ENCODE data around the gene TMPRSS4. TPM values are rescaled to one million over a fixed set of nuclear protein-coding genes. Genes with fewer than 3 reads are reported as not detected.

Gene TMPRSS4
- total RNA-seq, 1 experiment from 2014 or later, result not detected

GRCh38 chr11:118153976-118154375, 77.1 kb downstream of the TMPRSS4 start:
- no peak for DNase-seq (ENCODE audit: low read depth)

DNA sequence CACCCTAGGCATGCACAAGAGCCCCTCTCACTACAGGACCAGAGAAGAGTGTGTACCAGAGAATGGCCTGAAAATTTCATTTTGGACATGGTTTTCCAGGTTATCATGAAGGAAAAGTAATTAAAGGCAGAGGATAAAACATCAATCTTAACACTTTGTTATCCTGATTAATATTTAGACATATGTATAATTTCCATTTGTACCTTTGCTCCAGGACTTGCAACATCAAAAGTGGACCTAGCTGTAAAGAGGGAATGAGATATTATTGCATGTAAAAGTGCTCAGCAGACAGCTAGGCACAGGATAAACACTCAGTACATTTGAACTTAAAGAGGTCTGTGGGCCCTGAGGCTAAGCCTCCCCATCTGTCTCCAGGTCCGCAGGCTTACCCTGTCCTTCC, 77.8 kb downstream of the TMPRSS4 start:
- no peak for DNase-seq (ENCODE audit: low read depth)

DNA sequence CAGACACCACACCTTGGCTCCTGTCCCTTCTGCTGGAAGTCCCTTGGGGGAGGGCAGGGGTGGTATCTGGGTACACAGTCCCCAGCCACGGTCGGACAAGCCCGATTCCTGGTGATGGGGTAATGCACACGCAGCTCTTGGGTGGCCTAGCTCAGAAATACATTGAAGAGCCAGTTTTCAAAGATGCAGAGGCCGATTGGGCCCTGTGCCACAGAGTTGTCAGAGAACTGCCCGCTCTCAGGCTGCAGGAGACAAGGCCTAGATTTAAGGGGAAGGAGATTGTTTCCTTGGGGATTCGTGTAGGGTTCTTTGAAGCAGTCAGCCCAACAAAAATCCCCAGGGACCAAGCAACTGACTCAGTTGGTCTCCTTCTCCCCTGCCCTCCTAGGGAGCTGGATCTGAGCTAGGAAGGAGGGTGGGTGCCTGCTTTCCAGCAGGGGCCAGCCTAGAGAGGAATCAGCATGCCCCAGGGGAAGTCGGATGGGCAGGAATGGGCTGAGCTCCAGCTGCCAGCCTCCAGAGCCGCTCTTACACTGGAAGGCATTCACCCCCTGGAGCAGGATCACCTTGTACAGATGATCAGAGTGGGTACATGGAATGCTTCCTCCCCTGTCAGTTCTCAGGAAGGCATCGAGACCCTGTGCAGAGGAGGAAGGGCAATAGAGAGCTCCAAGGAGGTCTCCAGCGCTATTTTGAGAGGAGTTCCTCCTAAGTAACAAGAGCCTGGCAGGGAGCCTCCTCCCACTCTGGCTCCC, 79.1 kb downstream of the TMPRSS4 start:
- DNase-seq (ENCODE audit: low read depth), result no peak

DNA sequence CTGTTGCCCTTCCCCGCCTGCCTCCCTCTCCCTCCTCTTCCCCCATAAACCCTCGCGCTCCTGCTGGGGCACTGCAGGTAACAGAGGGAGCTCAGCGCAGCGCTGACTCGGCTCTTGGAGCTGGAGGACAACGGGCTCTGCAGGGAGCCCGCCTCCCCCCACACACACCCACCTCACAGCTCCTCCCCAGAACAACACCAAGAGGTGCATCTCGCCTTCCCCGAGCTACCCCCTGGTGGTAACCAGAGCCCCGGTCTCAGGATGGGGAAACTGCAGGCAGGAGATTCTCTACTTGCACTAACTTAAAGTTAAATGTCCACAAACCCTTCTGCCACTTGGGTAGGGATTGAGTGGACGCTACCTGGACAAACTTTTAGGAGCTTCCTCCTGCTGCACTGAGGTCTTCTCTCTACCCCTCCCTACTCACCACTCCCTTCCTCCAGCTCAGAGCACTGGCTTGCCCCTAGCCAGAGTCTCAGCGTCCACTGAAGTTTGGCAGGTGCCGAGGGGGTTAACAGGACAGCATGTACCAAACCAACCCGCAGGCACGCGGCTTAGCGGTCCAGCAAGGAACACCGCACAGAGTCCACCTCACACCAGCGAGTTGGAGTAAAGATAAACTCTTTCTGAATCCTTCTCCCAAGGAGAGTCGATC, 79.8 kb downstream of the TMPRSS4 start:
- DNase-seq (ENCODE audit: low read depth), result no peak

GRCh38 chr11:118157186-118157895, 80.5 kb downstream of the TMPRSS4 start:
- no peak for DNase-seq (ENCODE audit: low read depth)

GRCh38 chr11:118161786-118162185, 84.9 kb downstream of the TMPRSS4 start:
- DNase-seq (ENCODE audit: low read depth), result no peak

- DNase-seq (ENCODE audit: low read depth), result no peak
These were observed 86.0 kb downstream of the TMPRSS4 start for GRCh38 chr11:118162846-118163245.

- DNase-seq (ENCODE audit: low read depth), result no peak
These were observed 86.6 kb downstream of the TMPRSS4 start for GRCh38 chr11:118163494-118163893.

DNA sequence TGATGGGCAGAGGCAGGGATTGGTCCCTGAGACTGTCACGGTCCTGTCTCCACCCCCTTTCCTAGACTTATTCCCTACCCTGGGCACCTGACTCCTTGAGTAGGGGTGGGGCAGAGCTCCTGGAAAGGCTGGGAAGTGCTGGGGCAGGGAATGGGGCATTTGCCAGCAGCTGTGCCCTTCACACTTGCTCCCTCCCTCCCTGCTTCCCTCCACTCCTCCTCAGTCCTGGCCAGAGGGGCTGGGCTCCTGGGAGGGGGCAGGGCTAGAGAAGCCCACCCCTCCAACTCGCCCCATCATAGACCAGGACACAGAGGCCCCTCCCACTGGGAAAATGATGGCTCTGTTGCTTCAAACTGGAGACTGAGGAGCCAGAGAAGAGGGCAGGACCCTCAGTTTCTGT, 88.0 kb downstream of the TMPRSS4 start:
- no peak for DNase-seq (ENCODE audit: low read depth)

DNA sequence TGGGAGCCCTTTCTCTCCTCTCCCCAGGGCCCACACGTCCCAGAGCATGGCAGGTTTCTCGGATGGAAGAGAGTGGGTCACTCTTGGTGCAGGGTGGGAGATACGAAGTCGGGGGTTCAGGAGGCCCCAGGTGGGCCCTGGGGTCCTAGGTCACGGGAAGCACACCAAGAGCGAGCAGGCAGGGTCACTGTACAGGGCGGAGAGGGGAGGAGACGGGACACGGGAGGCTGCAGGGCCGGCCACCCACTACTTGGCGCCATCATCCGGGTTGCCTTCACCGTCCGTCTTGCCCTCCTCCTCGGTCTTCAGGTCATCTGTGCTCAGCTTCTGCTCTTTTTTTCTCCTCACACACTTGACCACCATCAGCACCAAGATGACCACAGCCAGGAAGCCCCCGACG, 89.8 kb downstream of the TMPRSS4 start:
- DNase-seq (ENCODE audit: low read depth), result no peak

DNA sequence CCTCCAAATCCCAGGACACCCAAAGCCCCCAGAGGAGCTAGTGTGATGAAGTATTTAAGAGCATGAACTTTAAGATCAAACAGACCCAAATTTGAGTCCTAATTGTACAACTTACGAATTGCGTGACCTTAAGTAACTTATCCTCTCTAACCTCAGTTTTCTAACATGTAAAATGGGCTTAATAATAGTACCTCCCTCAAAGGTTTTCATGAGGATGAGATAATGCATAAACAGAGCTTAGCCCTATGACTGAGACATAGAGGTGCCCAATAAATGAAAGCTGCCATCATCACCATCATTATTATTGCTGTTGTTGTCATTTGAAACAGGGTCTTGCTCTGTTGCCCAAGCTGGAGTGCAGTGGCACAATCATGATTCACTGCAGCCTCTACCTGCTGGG, 90.4 kb downstream of the TMPRSS4 start:
- DNase-seq (ENCODE audit: low read depth), result no peak

GRCh38 chr11:118167906-118168305, 91.0 kb downstream of the TMPRSS4 start:
- DNase-seq (ENCODE audit: low read depth), result no peak

- no peak for DNase-seq (ENCODE audit: low read depth)
These were observed 91.4 kb downstream of the TMPRSS4 start for GRCh38 chr11:118168316-118168715.

GRCh38 chr11:118168751-118169150, 91.9 kb downstream of the TMPRSS4 start:
- DNase-seq (ENCODE audit: low read depth), result no peak

DNA sequence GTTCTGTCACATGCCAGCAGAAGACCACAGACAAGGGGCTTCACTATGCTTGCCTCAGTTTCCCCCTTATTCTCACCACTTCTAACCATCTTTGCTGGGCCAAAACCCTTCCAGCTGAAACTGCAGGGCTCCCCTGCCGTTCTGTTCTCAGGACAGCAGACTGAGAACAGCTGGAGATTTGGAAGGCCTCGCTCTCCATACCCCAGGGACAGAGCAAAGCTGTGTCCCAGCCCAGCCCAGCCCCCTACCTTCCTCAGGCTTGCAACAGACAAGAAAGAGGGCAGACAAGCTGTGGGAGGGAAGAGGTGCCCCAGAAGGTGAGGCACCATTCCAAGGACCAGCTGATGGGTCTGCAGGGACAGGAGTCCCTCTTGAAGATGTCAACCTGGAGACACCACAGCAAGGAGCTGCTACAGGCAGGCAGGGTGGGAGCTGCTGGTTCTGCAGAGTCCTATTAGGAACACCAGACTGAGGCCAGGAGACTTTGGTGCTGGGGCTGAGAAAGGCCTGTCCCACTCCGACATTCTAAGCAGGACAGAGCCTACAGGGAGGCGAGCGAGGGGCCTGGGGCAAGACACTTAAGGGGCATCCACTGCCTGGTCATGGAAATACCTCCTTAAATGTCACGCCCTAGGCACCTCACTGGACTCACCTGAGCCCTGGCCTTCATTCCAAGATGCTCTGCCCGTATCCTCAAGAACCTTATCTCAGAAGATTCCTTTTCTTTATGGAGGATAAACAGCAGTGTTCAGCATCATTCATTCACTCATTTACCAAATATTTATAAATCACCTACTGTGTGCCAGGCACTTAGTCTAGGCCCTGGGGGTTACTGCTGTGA, 92.6 kb downstream of the TMPRSS4 start:
- no peak for DNase-seq (ENCODE audit: low read depth)

- no peak for DNase-seq (ENCODE audit: low read depth)
These were observed 93.4 kb downstream of the TMPRSS4 start for GRCh38 chr11:118170231-118170630.

GRCh38 chr11:118170882-118171268, 94.0 kb downstream of the TMPRSS4 start:
- DNase-seq (ENCODE audit: low read depth), result no peak

Other genes with a start within 250 kb of the TMPRSS4 start
- gene FXYD6, start 200.4 kb upstream of the TMPRSS4 start, total RNA-seq (2014; rRNA removed; shearing (Covaris generic)), result 15.8 and 15.9 TPM in 2 replicates
- 0.06 and 0.48 TPM in 2 replicates for gene TMPRSS13, start 147.7 kb upstream of the TMPRSS4 start, total RNA-seq (2014; rRNA removed; shearing (Covaris generic))
- 0.09 and 0.29 TPM in 2 replicates for gene IL10RA, start 90.7 kb upstream of the TMPRSS4 start, total RNA-seq (2014; rRNA removed; shearing (Covaris generic))
- gene SMIM35, start 9.9 kb downstream of the TMPRSS4 start, total RNA-seq (2014; rRNA removed; shearing (Covaris generic)), result not detected in 2 replicates
- gene SCN4B, start 75.7 kb downstream of the TMPRSS4 start, total RNA-seq (2014; rRNA removed; shearing (Covaris generic)), result 0.57 and 1.2 TPM in 2 replicates
- not detected in 2 replicates for gene SCN2B, start 99.6 kb downstream of the TMPRSS4 start, total RNA-seq (2014; rRNA removed; shearing (Covaris generic))
- not detected in 2 replicates for gene JAML, start 147.9 kb downstream of the TMPRSS4 start, total RNA-seq (2014; rRNA removed; shearing (Covaris generic))
- gene MPZL3, start 175.3 kb downstream of the TMPRSS4 start, total RNA-seq (2014; rRNA removed; shearing (Covaris generic)), result 5.0 and 7.1 TPM in 2 replicates
- 0.17 TPM in 1 of 2 replicates, not detected in the other for gene MPZL2, start 187.2 kb downstream of the TMPRSS4 start, total RNA-seq (2014; rRNA removed; shearing (Covaris generic))
- not detected in 2 replicates for gene CD3E, start 227.7 kb downstream of the TMPRSS4 start, total RNA-seq (2014; rRNA removed; shearing (Covaris generic))